8988T (cell line): Measurements from ENCODE around the gene GRM7.
"Not testable (repeated sequence)": the region's sequence is repeated elsewhere in the genome, so short reads cannot be mapped to it uniquely, and the experiment has no call there.

ENCODE experiments used
- DNase-seq: peaks from one replicate; pipeline ENCODE4 v3.0.0; 2011

Gene GRM7

GRCh38 chr3:6860954-6861624, at the start of gene GRM7:
TSS of gene GRM7 (plus strand) at chr3:6861115.
- no peak for DNase-seq

- no peak for DNase-seq
Observed at GRCh38 chr3:6821411-6821810, 39.5 kb upstream of the GRM7 start.

GRCh38 chr3:6825524-6825923, 35.4 kb upstream of the GRM7 start:
- DNase-seq: no peak

- no peak for DNase-seq
Observed at GRCh38 chr3:6827453-6827852, 33.5 kb upstream of the GRM7 start.

GRCh38 chr3:6844723-6845122, 16.2 kb upstream of the GRM7 start:
- no peak for DNase-seq

GRCh38 chr3:6854184-6854583, 6.7 kb upstream of the GRM7 start:
- DNase-seq: no peak

- DNase-seq: no peak
Observed at GRCh38 chr3:6857510-6857909, 3.4 kb upstream of the GRM7 start.

- DNase-seq: peak; percentile 19
Observed at GRCh38 chr3:6860149-6860953, 564 bp upstream of the GRM7 start.

GRCh38 chr3:6861625-6862000, 698 bp downstream of the GRM7 start:
- DNase-seq: no peak

- peak; percentile 18 for DNase-seq
Observed at GRCh38 chr3:6862041-6862879, 1.3 kb downstream of the GRM7 start.

- DNase-seq: no peak
Observed at GRCh38 chr3:6862880-6863195, 1.9 kb downstream of the GRM7 start.

GRCh38 chr3:6867269-6867668, 6.4 kb downstream of the GRM7 start:
- no peak for DNase-seq

GRCh38 chr3:6878731-6879130, 17.8 kb downstream of the GRM7 start:
- DNase-seq: no peak

- no peak for DNase-seq
Observed at GRCh38 chr3:6912240-6912639, 51.3 kb downstream of the GRM7 start.

GRCh38 chr3:6915898-6916297, 55.0 kb downstream of the GRM7 start:
- no peak for DNase-seq

- DNase-seq: no peak
Observed at GRCh38 chr3:6921066-6921465, 60.2 kb downstream of the GRM7 start.

GRCh38 chr3:6921876-6922275, 61.0 kb downstream of the GRM7 start:
- DNase-seq: no peak

- no peak for DNase-seq
Observed at GRCh38 chr3:6928064-6928463, 67.1 kb downstream of the GRM7 start.

- DNase-seq: no peak
Observed at GRCh38 chr3:6929918-6930317, 69.0 kb downstream of the GRM7 start.

GRCh38 chr3:6935418-6935817, 74.5 kb downstream of the GRM7 start:
- DNase-seq: not testable (repeated sequence)

GRCh38 chr3:6935970-6936369, 75.1 kb downstream of the GRM7 start:
- no peak for DNase-seq

GRCh38 chr3:6962801-6963200, 101.9 kb downstream of the GRM7 start:
- no peak for DNase-seq

GRCh38 chr3:6965881-6966280, 105.0 kb downstream of the GRM7 start:
- DNase-seq: no peak

GRCh38 chr3:6971933-6972332, 111.0 kb downstream of the GRM7 start:
- DNase-seq: no peak
